GM23338 (cell line): ENCODE data around the gene REELD1. TPM values are rescaled to one million over a fixed set of nuclear protein-coding genes. Genes with fewer than 3 reads are reported as not detected.
A peak's percentile ranks its signal among the peaks of the same experiment; 100 is the strongest.

Experiments used
- ATAC-seq: fragments of 200-7000 bp; cut with Tn5 transposase; 3 replicates; pipeline ENCODE4 v1.9.1; 2020
- DNase-seq: peaks from one replicate; pipeline ENCODE4 v3.0.0-alpha.2; 2015; ENCODE audit warnings: low spot score
- H2AFZ ChIP-seq: fragments of 200-600 bp; sonication (generic); 2 replicates; pipeline ENCODE4 v1.8.0; 2016; ENCODE audit warnings: antibody characterized with exemption, mild to moderate bottlenecking, moderate library complexity
- H3F3A ChIP-seq: fragments of 200-600 bp; sonication (generic); replicated peaks from 2 replicates; pipeline ENCODE4 v1.8.0; 2017; ENCODE audit warnings: antibody characterized with exemption, mixed run types, low read depth
- H3K27ac ChIP-seq: fragments of 200-600 bp; sonication (generic); 2 replicates; pipeline ENCODE4 v1.6.1; 2016; ENCODE audit warnings: low read depth
- H3K27me3 ChIP-seq: fragments of 200-600 bp; sonication (generic); 2 replicates; pipeline ENCODE4 v1.8.0; 2016; ENCODE audit warnings: mild to moderate bottlenecking, mixed run types, moderate library complexity; ENCODE audit not compliant: insufficient read depth
- H3K36me3 ChIP-seq: fragments of 200-600 bp; sonication (generic); 2 replicates; pipeline ENCODE4 v1.8.0; 2016; ENCODE audit warnings: mild to moderate bottlenecking; ENCODE audit not compliant: insufficient read depth
- H3K4me1 ChIP-seq: fragments of 200-600 bp; sonication (generic); 2 replicates; pipeline ENCODE4 v1.8.0; 2016; ENCODE audit warnings: mild to moderate bottlenecking, moderate library complexity; ENCODE audit not compliant: insufficient read depth
- H3K4me2 ChIP-seq: fragments of 200-600 bp; sonication (generic); 2 replicates; pipeline ENCODE4 v1.7.1; 2017; ENCODE audit warnings: mixed run types
- H3K4me3 ChIP-seq: fragments of 200-600 bp; sonication (generic); 2 replicates; pipeline ENCODE4 v1.6.1; 2016; ENCODE audit warnings: mixed run types
- H3K79me2 ChIP-seq: fragments of 200-600 bp; sonication (generic); replicated peaks from 2 replicates; pipeline ENCODE4 v1.8.0; 2017; ENCODE audit warnings: mild to moderate bottlenecking; ENCODE audit not compliant: insufficient read depth
- H3K9me2 ChIP-seq: fragments of 200-600 bp; sonication (generic); 2 replicates; pipeline ENCODE4 v1.8.0; 2017; ENCODE audit not compliant: insufficient read depth
- H4K20me1 ChIP-seq: fragments of 200-600 bp; sonication (generic); replicated peaks from 2 replicates; pipeline ENCODE4 v1.8.0; 2017; ENCODE audit warnings: mild to moderate bottlenecking; ENCODE audit not compliant: insufficient read depth
- H3K27ac Mint-ChIP-seq: 2 replicates; pipeline ENCODE4 v1.8.0; 2020; ENCODE audit warnings: inconsistent platforms, mild to moderate bottlenecking, moderate library complexity, mixed read lengths
- H3K27me3 Mint-ChIP-seq: 3 replicates; pipeline ENCODE4 v1.8.0; 2022; ENCODE audit warnings: low read depth, mild to moderate bottlenecking, moderate library complexity, mixed read lengths, inconsistent platforms; ENCODE audit not compliant: insufficient read depth, poor library complexity
- H3K36me3 Mint-ChIP-seq: 3 replicates; pipeline ENCODE4 v1.8.0; 2021; ENCODE audit warnings: low read depth, mild to moderate bottlenecking, inconsistent platforms, moderate library complexity, mixed read lengths
- H3K4me1 Mint-ChIP-seq: 3 replicates; pipeline ENCODE4 v1.8.0; 2020; ENCODE audit warnings: mild to moderate bottlenecking, inconsistent platforms, mixed read lengths
- H3K4me3 Mint-ChIP-seq: 3 replicates; pipeline ENCODE4 v1.8.0; 2021; ENCODE audit warnings: moderate library complexity, mild to moderate bottlenecking, inconsistent platforms, mixed read lengths
- H3K9me3 Mint-ChIP-seq: 3 replicates; pipeline ENCODE4 v1.8.0; 2020; ENCODE audit warnings: moderate library complexity, mild to moderate bottlenecking, inconsistent platforms, mixed read lengths
- CREB1 ChIP-seq: fragments of 250-450 bp; sonication (Bioruptor Pico); IDR thresholded peaks from 2 replicates; pipeline ENCODE4 v1.5.0; 2020; ENCODE audit warnings: low read depth, mild to moderate bottlenecking, moderate library complexity
- EZH2phosphoT487 ChIP-seq: fragments of 200-600 bp; sonication (generic); IDR thresholded peaks from one replicate; pipeline ENCODE4 v1.8.1; 2018; ENCODE audit warnings: antibody characterized with exemption; ENCODE audit not compliant: unreplicated experiment
- JUNB ChIP-seq: IDR thresholded peaks from one replicate; pipeline ENCODE4 v1.6.1; 2016; ENCODE audit warnings: antibody characterized with exemption; ENCODE audit not compliant: unreplicated experiment
- POLR2AphosphoS5 ChIP-seq: IDR thresholded peaks from 2 replicates; pipeline ENCODE4 v1.6.1; 2016; ENCODE audit warnings: antibody characterized with exemption, low read depth
- REST ChIP-seq: IDR thresholded peaks from one replicate; pipeline ENCODE4 v1.6.1; 2018; ENCODE audit warnings: antibody characterized with exemption; ENCODE audit not compliant: unreplicated experiment
- STAT1 ChIP-seq: IDR thresholded peaks from one replicate; pipeline ENCODE4 v1.6.1; 2016; ENCODE audit warnings: antibody characterized with exemption; ENCODE audit not compliant: unreplicated experiment
- ZNF114 ChIP-seq: fragments of 250-450 bp; sonication (Bioruptor Pico); IDR thresholded peaks from 2 replicates; pipeline ENCODE4 v1.5.0; 2020; ENCODE audit warnings: mild to moderate bottlenecking, moderate library complexity
- ZNF462 ChIP-seq: fragments of 250-450 bp; sonication (Bioruptor Pico); IDR thresholded peaks from 2 replicates; pipeline ENCODE4 v1.5.0; 2020; ENCODE audit warnings: mild to moderate bottlenecking, moderate library complexity
- polyA plus RNA-seq: library from polyadenylated mRNA; unstranded; fragments of >200 nt; fragmentation: Nextera tagmentation; extraction: Ambion mirVana; gene quantifications from 2 replicates; pipeline ENCODE4 v1.2.1, GENCODE V29; 2016
- total RNA-seq: library from RNA; depleted of rRNA; stranded (reverse); fragments of >200 nt; shearing (Covaris generic); gene quantifications from 2 replicates; pipeline ENCODE4 v1.2.3, GENCODE V29; 2014

REELD1 gene
- total and polyA plus RNA-seq, 2 experiments from 2014 or later, result 0.19 TPM; not detected in 1

GRCh38 chr4:146175541-146176453 is 38.5 kb upstream of the REELD1 start, which contains the start of gene LSM6:
TSS of gene LSM6 (plus strand) at chr4:146175718. CDS start at chr4:146182922, 7,204 bp downstream.
- Histone ChIP-seq H3K9me2 (no peaks in the 10 kb centered on the region), H3K4me2 (peak within 1 kb of the TSS; percentile 86), H2AFZ (peak within 1 kb of the TSS; percentile 74), H3K36me3 (no peaks in the 10 kb centered on the region), H3K79me2 (peaks cover 48% of the 10 kb centered on the region), H3K27ac (peak within 1 kb of the TSS; percentile 60; the same call in 1 of the 2 replicates), H4K20me1 (peaks cover 32% of the 10 kb centered on the region), H3K4me1 (peaks cover 26% of the 10 kb centered on the region), H3K27me3 (no peaks in the 10 kb centered on the region), H3K4me3 (peak within 1 kb of the TSS; percentile 83), H3F3A (no peaks in the 10 kb centered on the region)
- TF ChIP-seq CREB1, result no peak; the same call in 1 of the 2 replicates
- peak; percentile 78 for TF ChIP-seq POLR2AphosphoS5
- H3K36me3 Mint-ChIP-seq, result no peaks in the 10 kb centered on the region
- no peaks in the 10 kb centered on the region for H3K27me3 Mint-ChIP-seq
- ATAC-seq, result peak; percentile 88
- peak within 1 kb of the TSS; percentile 85 for H3K4me3 Mint-ChIP-seq
- H3K9me3 Mint-ChIP-seq, result no peaks in the 10 kb centered on the region
- peak; percentile 84 for DNase-seq
- peaks cover 30% of the 10 kb centered on the region; the same call in 2 of the 3 replicates for H3K4me1 Mint-ChIP-seq
- H3K27ac Mint-ChIP-seq, result peak within 1 kb of the TSS; percentile 90

GRCh38 chr4:146176891-146177290 is 37.4 kb upstream of the REELD1 start:
- Mint-ChIP-seq H3K4me3 (peak overlapping the region; percentile 85), H3K9me3 (no peaks in the 10 kb centered on the region), H3K36me3 (no peaks in the 10 kb centered on the region), H3K27me3 (no peaks in the 10 kb centered on the region), H3K4me1 (peaks cover 30% of the 10 kb centered on the region; the same call in 2 of the 3 replicates), H3K27ac (no peak overlapping the region)
- H3K9me2 ChIP-seq, result no peaks in the 10 kb centered on the region
- no peak overlapping the region for H2AFZ ChIP-seq
- no peak overlapping the region for H3K27ac ChIP-seq
- H3K4me1 ChIP-seq, result peaks cover 26% of the 10 kb centered on the region
- no peaks in the 10 kb centered on the region for H3K27me3 ChIP-seq
- H3K4me3 ChIP-seq, result peak overlapping the region; percentile 83
- DNase-seq, result no peak
- peak overlapping the region; percentile 86 for H3K4me2 ChIP-seq
- H4K20me1 ChIP-seq, result peaks cover 39% of the 10 kb centered on the region
- H3F3A ChIP-seq, result no peaks in the 10 kb centered on the region
- H3K79me2 ChIP-seq, result peaks cover 59% of the 10 kb centered on the region
- no peaks in the 10 kb centered on the region for H3K36me3 ChIP-seq
- ATAC-seq, result no peak
- TF ChIP-seq STAT1 (no peak), REST (no peak), ZNF462 (no peak), CREB1 (no peak), ZNF114 (CRISPR knock-in tag) (no peak), JUNB (no peak), EZH2phosphoT487 (no peak)
